GM19240 (cell line): ENCODE results near the gene LYST.
"Not testable (repeated sequence)": the region's sequence is repeated elsewhere in the genome, so short reads cannot be mapped to it uniquely, and the experiment has no call there.

Experiments used
- DNase-seq: peaks from one replicate; pipeline ENCODE4 v3.0.0; 2011; ENCODE audit warnings: low spot score; ENCODE audit not compliant: insufficient read length

The LYST gene, protein sequence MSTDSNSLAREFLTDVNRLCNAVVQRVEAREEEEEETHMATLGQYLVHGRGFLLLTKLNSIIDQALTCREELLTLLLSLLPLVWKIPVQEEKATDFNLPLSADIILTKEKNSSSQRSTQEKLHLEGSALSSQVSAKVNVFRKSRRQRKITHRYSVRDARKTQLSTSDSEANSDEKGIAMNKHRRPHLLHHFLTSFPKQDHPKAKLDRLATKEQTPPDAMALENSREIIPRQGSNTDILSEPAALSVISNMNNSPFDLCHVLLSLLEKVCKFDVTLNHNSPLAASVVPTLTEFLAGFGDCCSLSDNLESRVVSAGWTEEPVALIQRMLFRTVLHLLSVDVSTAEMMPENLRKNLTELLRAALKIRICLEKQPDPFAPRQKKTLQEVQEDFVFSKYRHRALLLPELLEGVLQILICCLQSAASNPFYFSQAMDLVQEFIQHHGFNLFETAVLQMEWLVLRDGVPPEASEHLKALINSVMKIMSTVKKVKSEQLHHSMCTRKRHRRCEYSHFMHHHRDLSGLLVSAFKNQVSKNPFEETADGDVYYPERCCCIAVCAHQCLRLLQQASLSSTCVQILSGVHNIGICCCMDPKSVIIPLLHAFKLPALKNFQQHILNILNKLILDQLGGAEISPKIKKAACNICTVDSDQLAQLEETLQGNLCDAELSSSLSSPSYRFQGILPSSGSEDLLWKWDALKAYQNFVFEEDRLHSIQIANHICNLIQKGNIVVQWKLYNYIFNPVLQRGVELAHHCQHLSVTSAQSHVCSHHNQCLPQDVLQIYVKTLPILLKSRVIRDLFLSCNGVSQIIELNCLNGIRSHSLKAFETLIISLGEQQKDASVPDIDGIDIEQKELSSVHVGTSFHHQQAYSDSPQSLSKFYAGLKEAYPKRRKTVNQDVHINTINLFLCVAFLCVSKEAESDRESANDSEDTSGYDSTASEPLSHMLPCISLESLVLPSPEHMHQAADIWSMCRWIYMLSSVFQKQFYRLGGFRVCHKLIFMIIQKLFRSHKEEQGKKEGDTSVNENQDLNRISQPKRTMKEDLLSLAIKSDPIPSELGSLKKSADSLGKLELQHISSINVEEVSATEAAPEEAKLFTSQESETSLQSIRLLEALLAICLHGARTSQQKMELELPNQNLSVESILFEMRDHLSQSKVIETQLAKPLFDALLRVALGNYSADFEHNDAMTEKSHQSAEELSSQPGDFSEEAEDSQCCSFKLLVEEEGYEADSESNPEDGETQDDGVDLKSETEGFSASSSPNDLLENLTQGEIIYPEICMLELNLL (N-terminal part only)

DNA sequence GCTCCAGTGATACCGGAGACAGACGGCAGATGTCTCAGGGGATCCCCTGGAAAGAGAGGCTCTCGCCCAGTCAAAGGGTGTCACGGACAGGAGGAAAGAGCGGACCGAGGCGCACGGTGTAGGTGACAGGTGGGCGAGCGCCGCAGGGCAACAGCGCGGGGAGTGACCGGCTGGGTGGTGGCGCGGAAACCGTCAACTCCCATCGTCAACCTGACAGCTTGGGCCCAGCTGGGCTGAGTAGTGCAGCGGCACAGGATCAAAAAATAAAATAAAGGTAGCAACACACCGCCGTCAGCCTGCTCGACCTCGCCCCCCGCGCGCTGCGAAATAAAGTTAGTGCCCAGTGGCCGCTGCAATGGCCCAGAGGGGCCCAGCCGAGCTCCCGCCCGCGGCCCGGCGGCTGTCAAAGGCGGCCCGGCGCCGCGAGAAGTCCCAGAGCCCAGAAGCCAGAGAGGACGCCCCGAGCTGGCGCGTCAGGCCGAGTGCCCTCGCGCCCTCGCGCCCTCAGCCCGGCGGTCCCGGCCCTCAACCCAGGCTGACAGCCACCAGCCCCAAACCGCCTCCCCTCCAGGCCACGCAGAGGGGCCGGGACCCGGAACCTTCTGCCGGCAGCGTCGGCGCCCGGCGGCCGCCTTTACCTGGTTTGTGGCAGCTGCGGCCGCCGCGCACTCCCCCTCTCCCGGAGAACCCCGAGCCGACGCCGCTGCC is at the start of gene LYST:
Gene LYST, minus strand, starts transcription at position 702 of the 708 bp plus-strand sequence. CDS start 36,489 bp downstream, outside the sequence.
- DNase-seq, result no peak

DNA sequence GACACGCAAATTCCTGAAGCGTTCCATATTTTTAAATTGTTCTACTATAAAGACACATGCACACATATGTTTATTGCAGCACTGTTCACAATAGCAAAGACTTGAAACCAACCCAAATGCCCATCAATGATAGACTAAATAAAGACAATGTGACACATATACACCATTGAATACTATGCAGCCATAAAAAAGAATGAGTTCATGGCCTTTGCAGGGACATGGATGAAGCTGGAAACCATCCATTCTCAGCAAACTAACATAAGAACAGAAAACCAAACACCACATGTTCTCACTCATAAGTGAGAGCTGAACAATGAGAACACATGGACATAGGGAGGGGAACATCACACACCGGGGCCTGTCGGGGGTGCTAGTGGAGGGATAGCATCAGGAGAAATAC is 48.8 kb upstream of the LYST start:
- DNase-seq, result not testable (repeated sequence)

DNA sequence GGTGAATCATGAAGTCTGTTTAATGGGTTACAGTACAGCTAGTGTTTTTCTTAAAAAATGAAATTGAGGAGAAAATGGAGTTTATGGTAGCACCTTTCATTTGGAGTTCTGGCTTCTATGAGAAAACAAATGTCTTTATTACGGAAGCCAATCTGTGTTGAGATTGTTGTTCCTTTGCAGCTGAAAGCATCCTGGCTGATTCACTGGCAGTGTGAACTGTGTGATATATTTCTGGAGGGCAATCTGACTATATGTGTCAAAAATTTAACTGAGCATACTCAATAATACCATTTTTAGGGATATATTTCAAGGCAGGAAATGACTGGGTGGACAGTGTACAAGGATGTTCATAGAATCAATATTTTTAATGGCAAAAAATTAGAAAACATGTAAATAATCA is 46.6 kb upstream of the LYST start:
- no peak for DNase-seq

DNA sequence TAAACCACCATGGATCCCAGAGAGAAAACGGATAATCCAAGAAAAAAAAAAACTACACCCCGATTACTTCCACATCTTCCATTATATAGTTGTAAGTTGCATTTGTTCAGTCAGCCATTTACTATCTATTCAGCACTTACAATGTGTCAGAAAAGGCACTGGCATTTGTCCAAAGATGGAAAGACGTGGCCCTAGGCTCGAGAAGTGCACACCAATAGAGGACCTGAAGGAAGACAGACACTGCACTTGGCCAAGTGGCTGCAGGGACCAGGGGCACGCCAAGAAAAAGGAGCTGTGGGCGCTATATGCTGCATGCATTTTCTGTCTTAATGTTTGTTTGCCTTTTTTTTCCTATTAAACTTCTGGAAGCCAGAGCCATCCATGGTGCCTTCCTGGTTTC is 45.2 kb upstream of the LYST start:
- no peak for DNase-seq

DNA sequence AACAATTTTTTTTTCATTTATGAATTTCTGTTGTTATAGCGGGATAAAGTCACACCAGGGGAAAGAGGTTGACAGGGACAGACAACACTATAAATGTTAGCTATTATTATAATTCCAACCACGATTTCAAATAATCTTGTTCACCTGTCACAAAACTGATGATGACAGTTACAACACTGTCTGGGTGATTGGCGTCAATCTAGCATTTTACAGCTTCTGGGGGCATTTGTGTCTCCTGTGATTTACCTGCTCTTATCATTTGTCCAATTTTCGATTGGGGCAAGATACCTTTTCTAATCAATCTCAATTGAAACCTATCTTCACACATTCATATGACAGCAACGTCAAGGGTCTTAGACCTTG is 44.6 kb upstream of the LYST start:
- no peak for DNase-seq

DNA sequence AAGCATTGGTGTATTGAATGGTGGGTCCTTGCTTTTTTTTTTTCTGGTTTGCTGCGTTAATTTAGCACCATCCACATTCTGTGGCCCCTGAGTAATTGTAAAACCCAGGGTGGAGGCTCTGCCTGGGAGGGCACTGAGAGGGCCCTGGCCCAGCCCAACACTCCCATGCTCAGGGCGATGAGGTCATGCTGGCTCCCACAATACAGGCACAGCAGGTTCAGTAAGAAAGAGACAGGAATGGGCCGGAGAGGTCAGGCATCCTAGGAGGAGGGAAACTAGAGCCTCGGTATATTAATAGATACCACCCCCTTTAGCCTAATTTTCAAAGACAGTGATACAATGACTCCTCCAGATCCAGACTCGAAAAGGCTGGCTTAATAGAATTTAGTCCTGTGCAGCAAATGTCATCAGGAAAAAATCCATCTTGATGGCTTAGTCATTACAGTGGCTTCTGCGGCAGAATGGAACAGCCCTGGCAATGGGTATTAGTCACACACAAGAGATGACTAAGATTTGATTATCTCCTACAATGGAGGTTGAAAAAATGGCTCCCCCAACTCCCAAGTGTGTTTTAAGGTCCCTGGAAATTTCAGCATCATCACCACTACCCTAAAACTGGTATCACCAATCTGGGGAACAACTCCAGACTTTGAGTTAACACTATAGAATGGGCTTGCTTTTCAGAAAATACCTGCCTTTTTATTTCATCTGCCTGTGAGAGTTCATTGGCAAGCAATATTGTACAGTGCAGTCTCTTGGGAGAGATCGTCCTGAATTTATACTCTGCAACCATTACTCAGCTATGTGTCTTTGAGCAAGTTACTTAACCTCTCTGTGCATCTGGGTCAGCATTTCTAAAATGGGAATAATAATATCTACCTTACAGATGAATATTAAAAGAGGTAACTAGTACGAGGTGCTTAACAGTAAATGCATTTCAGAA is 43.9 kb upstream of the LYST start:
- DNase-seq, result no peak

DNA sequence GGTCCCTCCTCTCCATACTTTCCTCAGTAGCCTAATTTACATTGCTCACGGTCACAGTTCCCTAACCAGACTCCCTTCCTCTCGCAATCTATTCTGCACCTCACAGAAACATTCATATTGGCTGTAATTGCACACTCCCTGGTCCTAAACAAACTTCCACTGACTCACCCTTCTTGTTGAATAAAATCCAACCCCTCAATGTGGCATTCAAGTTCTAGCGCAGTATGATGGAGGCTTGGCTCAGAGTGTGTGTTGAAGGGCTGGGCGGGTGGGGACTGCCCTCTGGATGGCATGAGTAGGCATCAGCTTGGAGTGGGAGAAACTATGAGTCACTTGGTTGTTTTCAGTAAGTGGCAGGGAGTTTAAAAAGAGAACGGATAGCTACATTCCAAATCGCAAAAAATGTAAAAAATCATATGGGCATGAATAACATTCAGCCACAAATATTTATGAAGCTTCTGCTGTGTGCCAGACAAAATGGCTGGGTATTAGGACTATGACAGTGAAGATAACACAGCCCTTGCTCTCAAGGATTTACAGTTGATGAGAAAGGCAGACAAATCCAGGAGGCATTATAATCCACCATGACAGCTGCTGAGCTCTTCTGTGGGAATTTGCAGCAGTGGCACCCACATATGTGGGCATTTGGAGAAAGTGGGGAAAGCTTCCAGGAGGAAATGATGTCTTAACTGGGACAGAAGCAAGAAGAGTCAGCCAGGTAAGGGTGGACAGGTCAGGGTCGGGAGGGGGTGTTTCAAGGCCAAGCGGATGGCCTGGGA is 42.2 kb upstream of the LYST start:
- DNase-seq, result no peak

DNA sequence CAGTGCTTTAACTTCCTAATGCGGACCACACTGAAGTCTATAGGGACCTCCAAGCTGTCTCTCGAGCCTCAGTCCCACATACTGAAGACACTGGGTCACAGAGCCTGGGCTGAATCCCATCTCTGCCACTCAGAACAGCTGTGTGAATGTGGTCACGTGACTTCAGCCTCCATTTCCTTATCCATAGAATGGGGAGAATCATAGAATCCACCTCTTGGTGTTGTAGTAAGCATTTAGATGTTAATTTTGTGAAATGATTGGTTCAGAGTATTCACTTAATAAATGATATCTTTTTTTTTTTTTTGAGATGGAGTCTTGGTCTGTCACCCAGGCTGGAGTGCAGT is 41.2 kb upstream of the LYST start:
- DNase-seq, result no peak

DNA sequence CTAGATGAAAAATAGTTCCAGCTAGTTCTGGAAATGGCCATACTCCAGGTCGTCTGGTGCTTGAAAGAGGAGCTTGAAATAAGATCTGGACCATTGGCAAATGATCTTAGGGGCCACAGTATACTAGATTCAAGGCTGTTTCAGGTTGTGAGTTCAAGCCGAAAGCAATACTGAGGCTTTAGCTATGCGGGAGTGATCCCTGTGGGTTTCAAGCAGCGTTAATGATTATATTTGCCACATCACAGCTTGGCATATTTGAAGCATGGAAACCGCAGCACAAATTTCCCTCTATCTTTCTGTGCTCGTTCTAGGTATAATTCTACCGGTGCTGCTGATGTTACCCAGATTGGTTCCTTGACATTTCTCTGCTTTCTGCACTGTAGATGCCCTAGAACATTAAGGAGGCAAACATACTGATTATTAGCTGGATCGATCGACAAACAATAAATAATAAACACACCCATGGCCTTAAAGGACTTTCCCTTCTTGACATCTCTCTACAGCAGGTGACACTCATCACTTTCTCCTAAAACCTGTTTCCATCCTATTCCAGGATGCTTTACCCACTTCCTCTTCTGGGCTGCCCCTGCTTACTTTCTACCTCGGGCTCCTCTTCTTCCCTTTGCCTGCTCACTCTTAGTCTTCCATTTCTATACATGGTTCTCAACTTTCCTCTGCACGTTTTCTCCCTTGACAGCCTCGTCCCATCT is 40.6 kb upstream of the LYST start:
- DNase-seq, result no peak

DNA sequence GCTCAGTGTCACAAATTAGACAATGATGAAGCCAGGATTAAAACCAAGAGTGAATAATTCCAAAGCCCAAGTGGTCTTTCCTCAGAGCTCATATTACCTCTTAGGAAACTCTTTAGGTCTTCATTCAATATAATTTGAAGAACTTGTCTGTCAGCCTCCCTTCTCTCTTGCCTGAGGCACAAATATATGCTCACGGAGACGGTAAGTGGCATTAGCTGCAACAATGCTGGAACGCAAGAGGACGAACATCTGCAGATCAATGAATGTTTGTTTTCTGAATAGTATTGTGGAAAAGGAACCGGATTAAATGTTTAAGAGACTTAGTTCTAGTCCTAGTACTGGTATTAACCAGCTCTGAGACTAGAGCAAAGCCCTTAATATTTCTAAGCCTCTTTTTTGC is 39.7 kb upstream of the LYST start:
- no peak for DNase-seq

DNA sequence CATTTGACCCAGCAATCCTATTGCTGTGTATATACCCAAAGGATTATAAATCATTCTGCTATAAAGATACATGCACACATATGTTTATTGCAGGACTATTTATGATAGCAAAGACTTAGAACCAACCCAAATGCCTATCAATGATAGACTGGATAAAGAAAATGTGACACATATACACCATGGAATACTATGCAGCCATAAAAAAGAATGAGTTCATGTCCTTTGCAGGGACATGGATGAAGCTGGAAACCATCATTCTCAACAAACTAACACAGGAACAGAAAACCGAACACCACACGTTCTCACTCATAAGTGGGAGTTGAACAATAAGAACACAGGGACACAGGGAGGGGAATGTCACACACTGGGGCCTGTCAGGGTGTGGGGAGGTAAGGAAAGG is 37.1 kb upstream of the LYST start:
- not testable (repeated sequence) for DNase-seq

DNA sequence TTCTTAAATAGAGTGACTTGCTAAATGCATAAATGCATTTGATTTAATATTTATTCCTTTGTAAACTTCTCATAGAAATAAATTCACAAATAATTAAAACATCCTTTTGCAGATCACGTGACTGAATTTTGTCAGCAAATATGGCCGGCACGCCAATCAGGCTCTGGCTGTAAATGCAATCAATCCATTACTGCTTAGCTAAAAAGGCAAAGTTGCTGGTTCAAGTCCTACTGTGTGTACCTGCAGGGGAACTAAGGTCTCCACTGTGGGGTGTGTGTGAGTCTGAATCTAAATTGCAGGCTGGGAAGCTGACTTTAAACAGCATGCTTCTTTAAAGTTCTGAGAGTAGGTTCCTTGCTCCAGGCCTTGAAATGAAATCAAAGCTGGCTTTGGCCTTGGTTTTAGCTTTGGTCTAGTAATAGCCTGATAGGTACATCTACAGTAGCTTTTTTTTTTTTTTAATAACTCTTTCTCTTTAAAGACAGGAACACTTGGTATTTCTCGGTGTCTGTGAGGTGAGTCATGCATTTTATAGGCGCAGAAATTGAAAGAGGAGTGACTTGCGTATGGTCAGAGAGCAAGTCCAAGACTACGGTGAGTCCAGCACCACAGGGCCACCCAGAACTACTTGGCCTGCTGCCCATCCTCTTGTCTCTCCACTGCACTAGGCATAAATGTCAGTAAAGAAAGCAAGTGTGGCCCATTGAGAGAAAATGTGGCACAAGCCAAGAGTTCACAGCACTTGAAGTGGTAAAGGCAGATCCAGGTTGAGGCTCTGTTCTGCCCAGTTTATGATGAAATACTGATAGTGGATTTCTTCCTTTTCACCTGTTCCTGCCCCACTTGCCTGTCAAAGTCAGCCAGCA is 36.2 kb upstream of the LYST start:
- DNase-seq, result no peak

DNA sequence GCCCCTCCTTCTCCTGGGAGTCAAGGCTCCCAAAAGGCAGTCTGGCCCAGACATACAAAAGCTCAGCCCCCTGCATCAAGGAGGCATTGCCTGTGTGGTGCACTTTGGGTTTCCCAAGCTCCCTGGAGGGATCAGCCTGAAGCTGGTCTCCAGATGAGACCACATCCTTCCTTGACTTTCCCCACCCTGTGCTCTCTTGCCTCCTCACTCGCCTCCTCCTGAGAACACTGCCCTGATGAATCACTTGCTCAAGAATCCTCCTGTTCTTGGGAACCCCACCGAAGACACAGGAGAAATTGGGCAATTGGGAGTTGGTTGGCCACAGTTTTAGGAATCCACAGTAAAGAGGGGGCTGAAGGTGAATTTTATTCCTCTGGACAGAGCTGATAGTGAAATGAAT is 34.8 kb upstream of the LYST start:
- no peak for DNase-seq

DNA sequence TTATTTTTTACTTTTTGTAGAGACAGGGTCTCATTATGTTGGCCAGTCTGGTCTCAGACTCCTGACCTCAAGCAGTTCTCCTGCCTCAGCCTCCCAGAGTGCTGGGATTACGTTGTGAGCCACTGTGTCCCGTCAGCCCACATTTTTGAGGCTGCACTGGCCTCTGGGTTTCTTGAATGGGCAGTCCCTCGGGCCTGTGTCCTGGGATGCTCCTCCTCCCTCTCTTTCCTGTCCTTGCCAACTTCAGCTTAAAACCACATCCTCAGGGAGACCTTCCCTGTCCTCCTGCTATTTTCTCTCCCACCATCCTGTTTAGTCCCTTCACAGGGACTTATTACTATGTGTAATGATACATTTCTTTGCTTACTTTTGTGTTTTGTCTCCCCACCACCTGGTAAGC is 31.4 kb upstream of the LYST start:
- DNase-seq, result no peak

DNA sequence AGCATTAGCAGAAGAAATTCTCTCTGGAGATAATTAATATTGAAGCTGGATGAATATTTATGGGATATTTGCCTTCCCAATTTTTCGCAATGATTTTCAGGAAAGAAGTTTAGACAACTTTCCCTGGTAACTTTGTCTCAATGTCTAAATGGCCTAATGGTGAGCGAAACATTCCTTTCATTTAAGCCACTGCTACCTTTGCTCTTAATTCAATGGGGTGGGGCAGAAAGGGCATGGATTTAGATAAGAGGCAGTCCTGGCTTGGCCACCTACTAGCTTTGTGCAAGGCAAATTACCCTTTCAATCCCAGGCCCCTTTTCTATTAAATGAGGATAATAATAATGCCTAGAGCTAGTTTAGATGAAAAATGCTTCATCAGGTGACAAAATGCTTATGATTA is 27.1 kb upstream of the LYST start:
- no peak for DNase-seq

DNA sequence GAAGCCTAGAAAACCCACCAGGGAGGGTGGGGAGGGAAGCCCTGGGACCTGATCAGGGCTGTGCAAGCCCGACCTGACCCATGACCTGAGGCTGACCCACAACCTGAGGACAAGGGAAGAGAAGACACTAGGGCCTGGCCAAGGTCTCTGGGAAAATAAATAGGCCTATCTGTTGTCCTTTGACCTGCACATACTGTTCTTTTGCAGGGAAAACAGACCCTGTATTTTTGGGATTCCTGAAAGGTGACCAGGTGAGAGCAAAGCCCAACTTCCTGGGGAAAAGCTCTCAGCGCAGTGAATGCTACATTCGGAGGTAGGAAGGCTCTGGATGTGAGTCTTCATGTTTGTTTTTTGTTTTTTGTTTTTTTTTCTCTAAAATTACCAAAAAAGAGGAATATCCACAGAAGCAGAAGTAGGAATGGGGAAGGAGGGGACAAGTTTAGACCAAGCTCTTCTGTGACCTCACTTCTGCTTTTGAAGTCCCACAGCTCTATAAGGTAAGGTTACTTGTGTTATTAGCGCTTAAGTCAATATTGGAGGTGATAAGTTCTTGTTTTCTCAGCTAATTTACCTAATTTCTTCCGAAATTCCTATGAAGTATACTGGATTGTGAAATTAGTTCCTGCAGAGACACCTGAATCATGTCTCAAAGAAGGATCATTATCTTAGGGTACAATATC is 26.2 kb upstream of the LYST start:
- no peak for DNase-seq

DNA sequence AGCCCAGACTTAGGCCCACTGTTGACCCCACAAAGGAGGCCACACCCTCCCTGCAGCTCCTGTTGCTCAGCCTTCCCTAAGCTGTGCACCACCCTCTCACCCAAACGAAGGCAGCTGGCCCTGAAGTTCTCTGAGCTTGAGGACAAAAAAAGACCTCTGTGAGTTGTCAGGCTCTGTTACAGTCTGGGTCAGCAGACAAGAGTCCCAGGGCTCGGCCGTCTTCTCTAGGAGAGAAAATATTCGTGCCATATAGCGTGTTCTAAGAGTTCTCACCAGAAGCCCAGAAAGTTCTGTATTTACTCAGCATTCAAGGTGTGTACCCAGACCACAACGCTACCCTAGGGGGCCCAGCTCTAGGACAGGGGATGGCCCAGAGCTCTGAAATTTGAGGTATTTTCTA is 25.5 kb upstream of the LYST start:
- DNase-seq, result no peak
